B cell (primary cell): Measurements from ENCODE around the gene PMIS2. TPM values are rescaled to one million over a fixed set of nuclear protein-coding genes. Genes with fewer than 3 reads are reported as not detected.

ENCODE experiments used
- ATAC-seq: fragments of 200-7000 bp; cut with Tn5 transposase; one replicate; pipeline ENCODE4 v1.10.0; 2021; ENCODE audit warnings: low read depth, mild to moderate bottlenecking, moderate number of reproducible peaks, moderate library complexity
- CTCF ChIA-PET: fragments of 350-600 bp; sonication (Branson Sonifier 250); formaldehyde crosslinking; loops from one replicate; lab custom pipeline; 2021; ENCODE audit warnings: antibody characterized with exemption, inconsistent platforms; lab: Charles Lee
- POLR2A ChIA-PET: fragments of 350-600 bp; sonication (Branson Sonifier 250); formaldehyde crosslinking; loops from one replicate; lab custom pipeline; 2021; ENCODE audit warnings: antibody characterized with exemption; lab: Charles Lee
- DNase-seq: peaks from one replicate; pipeline ENCODE4 v3.0.0; 2013
- H2AFZ ChIP-seq: 2 replicates; pipeline ENCODE4 v1.6.1; 2012; ENCODE audit warnings: mild to moderate bottlenecking, low read depth, low read length; ENCODE audit not compliant: insufficient read depth, poor library complexity, severe bottlenecking
- H3K27ac ChIP-seq, 2 donors: 1 replicate in 1 of 2; 2 replicates in 1 of 2; pipeline ENCODE4 v1.5.1; 2012 to 2013; ENCODE audit warnings: low read length in 2 of 2, mild to moderate bottlenecking in 2 of 2, moderate library complexity in 1 of 2
- H3K27me3 ChIP-seq, 4 experiments: fragments of 200-600 bp in 1 of 4; sonication (generic) in 1 of 4; replicated peaks in 1 of 4; 1 replicate in 2 of 4; 2 replicates in 2 of 4; pipeline versions ENCODE4 v1.6.1 to v1.7.0; 2013 to 2016; ENCODE audit warnings: low read length in 3 of 4, mild to moderate bottlenecking in 2 of 4, mixed read lengths in 1 of 4, moderate library complexity in 1 of 4; ENCODE audit not compliant: insufficient read depth in 4 of 4, control insufficient read depth in 3 of 4; ENCODE audit errors: control extremely low read depth in 1 of 4
- H3K36me3 ChIP-seq, 2 experiments: replicated peaks in 1 of 2; 1 replicate in 1 of 2; 2 replicates in 1 of 2; pipeline versions ENCODE4 v1.6.1 to v1.7.1; 2013; ENCODE audit warnings: low read length in 1 of 2; ENCODE audit not compliant: insufficient read depth in 2 of 2, control insufficient read depth in 1 of 2; ENCODE audit errors: control extremely low read depth in 1 of 2, extremely low read depth in 1 of 2
- H3K4me1 ChIP-seq, 2 donors: fragments of 200-600 bp in 1 of 2; sonication (generic) in 1 of 2; 1 replicate in 1 of 2; 2 replicates in 1 of 2; pipeline versions ENCODE4 v1.5.1 to v1.6.1; 2013 to 2017; ENCODE audit warnings: low read length in 2 of 2; ENCODE audit not compliant: control insufficient read depth in 2 of 2, insufficient read depth in 2 of 2
- H3K4me2 ChIP-seq: replicated peaks from 2 replicates; pipeline ENCODE3; 2012; ENCODE audit warnings: mild to moderate bottlenecking, low read depth, low read length; ENCODE audit not compliant: poor library complexity, severe bottlenecking
- H3K4me3 ChIP-seq, 5 experiments: fragments of 200-600 bp in 1 of 5; sonication (generic) in 1 of 5; 1 replicate in 3 of 5; 2 replicates in 2 of 5; pipeline versions ENCODE4 v1.5.1 to v1.7.0; 2011 to 2016; ENCODE audit warnings: low read length in 4 of 5, mild to moderate bottlenecking in 4 of 5, low read depth in 2 of 5, control low read depth in 1 of 5, moderate library complexity in 1 of 5; ENCODE audit not compliant: insufficient read depth in 1 of 5; ENCODE audit errors: control extremely low read depth in 1 of 5, extremely low read depth in 1 of 5
- H3K79me2 ChIP-seq: fragments of 200-600 bp; sonication (generic); one replicate; pipeline ENCODE4 v1.6.0; 2016; ENCODE audit warnings: low read length; ENCODE audit not compliant: control insufficient read depth, insufficient read depth
- H3K9ac ChIP-seq: fragments of 200-600 bp; sonication (generic); 2 replicates; pipeline ENCODE4 v1.6.1; 2017; ENCODE audit warnings: mild to moderate bottlenecking, low read length, moderate library complexity
- H3K9me3 ChIP-seq, 3 donors: one replicate each; pipeline versions ENCODE4 v1.6.1 to v1.7.1; 2013; ENCODE audit warnings: low read length in 2 of 3; ENCODE audit not compliant: control insufficient read depth in 2 of 3, insufficient read depth in 1 of 3; ENCODE audit errors: control extremely low read depth in 1 of 3
- H4K20me1 ChIP-seq: 2 replicates; pipeline ENCODE4 v1.6.0; 2012; ENCODE audit warnings: mild to moderate bottlenecking, low read length; ENCODE audit not compliant: insufficient read depth, control insufficient read depth, poor library complexity, severe bottlenecking
- H3K27ac Mint-ChIP-seq: one replicate; pipeline ENCODE4 v1.8.0; 2021; ENCODE audit warnings: mixed read lengths
- H3K27me3 Mint-ChIP-seq: one replicate; pipeline ENCODE4 v1.8.0; 2021; ENCODE audit warnings: mixed read lengths
- H3K4me1 Mint-ChIP-seq: one replicate; pipeline ENCODE4 v1.8.0; 2021; ENCODE audit warnings: mixed read lengths
- H3K4me3 Mint-ChIP-seq: one replicate; pipeline ENCODE4 v1.8.0; 2021; ENCODE audit warnings: mixed read lengths
- H3K9me3 Mint-ChIP-seq: one replicate; pipeline ENCODE4 v1.8.0; 2022; ENCODE audit warnings: mixed read lengths; ENCODE audit not compliant: insufficient read depth
- EZH2 ChIP-seq: IDR thresholded peaks from 2 replicates; pipeline ENCODE4 v1.6.1; 2012; ENCODE audit warnings: borderline replicate concordance, low read depth, mild to moderate bottlenecking, moderate library complexity, low read length; ENCODE audit not compliant: insufficient read depth, poor library complexity, severe bottlenecking
- WGBS: methylation state at CpG from one replicate; pipeline ENCODE4 v1.1.5; 2013; ENCODE audit warnings: missing lambda C conversion rate; ENCODE audit not compliant: insufficient coverage; 5-methylcytosine and 5-hydroxymethylcytosine counted together
- intact Hi-C: fragments of 100-400 bp; cut with micrococcal nuclease; formaldehyde crosslinking; loops from one replicate; pipeline ENCODE4 v1.10.0; 2022
- polyA plus RNA-seq: library from polyadenylated mRNA; depleted of rRNA; stranded (reverse); fragments of >200 nt; gene quantifications from 2 replicates; pipeline ENCODE4 v1.2.3, GENCODE V29; 2012
- total RNA-seq, 2 donors: library from RNA; stranded (reverse); fragments of 120-200 nt in 1 of 2; gene quantifications; 1 replicate in 1 of 2; 2 replicates in 1 of 2; pipeline versions ENCODE4 v1.2.3 to v1.2.4, GENCODE V29; 2013 to 2022
- TF ChIP-seq, protein P1 (sequence below): fragments of 200-600 bp; IDR thresholded peaks from one replicate; pipeline ENCODE4 v1.8.0; 2022; ENCODE audit warnings: antibody characterized with exemption, mild to moderate bottlenecking

The PMIS2 gene
- total and polyA plus RNA-seq, 2 donors (not counting 1 experiment from before 2014, with no cell fraction given): not detected

- Mint-ChIP-seq H3K27ac (no peak overlapping the region), H3K27me3 (peaks cover 2% of the 10 kb centered on the region), H3K9me3 (no peaks in the 10 kb centered on the region), H3K4me1 (peaks cover 25% of the 10 kb centered on the region), H3K4me3 (no peak overlapping the region)
- WGBS: 99% methylated on average over 12 of the region's 12 CpGs
- Histone ChIP-seq H3K9me3 (no peaks in the 10 kb centered on the region), H3K27me3 (no peaks in the 10 kb centered on the region), H3K4me3 (no peak overlapping the region), H3K36me3 (peaks cover 0 to 3% of the 10 kb centered on the region in 2 experiments), H3K79me2 (no peaks in the 10 kb centered on the region), H3K9ac (no peak overlapping the region), H3K27ac (no peak overlapping the region), H4K20me1 (no peaks in the 10 kb centered on the region), H3K4me1 (peaks cover 5 to 20% of the 10 kb centered on the region in 2 donors), H2AFZ (no peak overlapping the region), H3K4me2 (no peak overlapping the region)
- CTCF ChIA-PET: no interaction called here
- no peak for DNase-seq
- no peak for TF ChIP-seq EZH2
- TF ChIP-seq, protein P1, sequence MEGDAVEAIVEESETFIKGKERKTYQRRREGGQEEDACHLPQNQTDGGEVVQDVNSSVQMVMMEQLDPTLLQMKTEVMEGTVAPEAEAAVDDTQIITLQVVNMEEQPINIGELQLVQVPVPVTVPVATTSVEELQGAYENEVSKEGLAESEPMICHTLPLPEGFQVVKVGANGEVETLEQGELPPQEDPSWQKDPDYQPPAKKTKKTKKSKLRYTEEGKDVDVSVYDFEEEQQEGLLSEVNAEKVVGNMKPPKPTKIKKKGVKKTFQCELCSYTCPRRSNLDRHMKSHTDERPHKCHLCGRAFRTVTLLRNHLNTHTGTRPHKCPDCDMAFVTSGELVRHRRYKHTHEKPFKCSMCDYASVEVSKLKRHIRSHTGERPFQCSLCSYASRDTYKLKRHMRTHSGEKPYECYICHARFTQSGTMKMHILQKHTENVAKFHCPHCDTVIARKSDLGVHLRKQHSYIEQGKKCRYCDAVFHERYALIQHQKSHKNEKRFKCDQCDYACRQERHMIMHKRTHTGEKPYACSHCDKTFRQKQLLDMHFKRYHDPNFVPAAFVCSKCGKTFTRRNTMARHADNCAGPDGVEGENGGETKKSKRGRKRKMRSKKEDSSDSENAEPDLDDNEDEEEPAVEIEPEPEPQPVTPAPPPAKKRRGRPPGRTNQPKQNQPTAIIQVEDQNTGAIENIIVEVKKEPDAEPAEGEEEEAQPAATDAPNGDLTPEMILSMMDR: no peak
- ATAC-seq: no peak
- POLR2A ChIA-PET: interaction anchor here (0.6 kb wide), 1 partner anchor 301 kb away, joined by 3 read pairs; no protein-coding TSS in a partner anchor
- intact Hi-C loops: no loop called here
These were observed 46.1 kb upstream of the PMIS2 start for GRCh38 chr19:35539850-35540249.

DNA sequence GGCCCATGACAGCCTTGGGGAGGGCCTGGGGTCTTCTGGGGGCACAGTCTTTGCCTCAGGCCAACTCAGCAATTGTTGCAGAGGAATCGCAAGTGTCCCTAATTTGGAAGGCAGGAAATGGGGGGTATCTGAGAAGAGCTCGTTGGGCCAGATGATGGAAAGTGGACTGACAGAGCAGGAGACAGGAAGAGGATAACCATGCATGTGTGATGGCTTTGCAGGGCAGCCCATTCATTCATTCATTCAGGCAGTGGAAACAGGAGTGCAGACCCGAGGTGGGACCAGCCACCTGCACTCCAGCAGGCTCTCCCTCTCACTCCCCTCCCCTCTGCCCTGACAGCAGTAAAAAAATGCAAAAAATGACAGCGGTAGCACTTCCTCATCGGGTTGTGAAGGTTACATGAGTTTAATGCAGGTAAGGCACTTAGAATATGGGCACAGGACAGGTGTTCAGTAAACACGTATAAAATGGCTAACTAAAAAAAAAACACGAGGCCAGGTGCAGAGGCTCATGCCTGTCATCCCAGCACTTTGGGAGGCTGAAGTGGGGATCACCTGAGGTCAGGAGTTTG is 45.5 kb upstream of the PMIS2 start:
- no peaks in the 10 kb centered on the region for H3K27me3 Mint-ChIP-seq
- Histone ChIP-seq H4K20me1 (no peaks in the 10 kb centered on the region), H3K27ac (no peak overlapping the region), H3K9ac (no peak overlapping the region), H3K36me3 (peaks cover 0 to 3% of the 10 kb centered on the region in 2 experiments), H3K27me3 (no peaks in the 10 kb centered on the region), H2AFZ (no peak overlapping the region), H3K9me3 (no peaks in the 10 kb centered on the region), H3K4me3 (no peak overlapping the region), H3K4me1 (peaks cover 5 to 24% of the 10 kb centered on the region in 2 donors), H3K4me2 (no peak overlapping the region), H3K79me2 (no peaks in the 10 kb centered on the region)
- H3K27ac Mint-ChIP-seq: peak overlapping the region; percentile 15
- ATAC-seq (no peak), DNase-seq (no peak)
- ChIA-PET CTCF (interaction anchor here (1.1 kb wide), 1 partner anchor 9 kb away, joined by 4 read pairs; no protein-coding TSS in a partner anchor), POLR2A (no interaction called here)
- H3K4me3 Mint-ChIP-seq: no peak overlapping the region
- no peaks in the 10 kb centered on the region for H3K9me3 Mint-ChIP-seq
- intact Hi-C loops: no loop called here
- peaks cover 23% of the 10 kb centered on the region for H3K4me1 Mint-ChIP-seq
- TF ChIP-seq, protein P1: no peak
- no peak for TF ChIP-seq EZH2
- 61% methylated on average over 4 of the region's 7 CpGs for WGBS
